Measurements from ENCODE around the gene SSRP1. TPM values are rescaled to one million over a fixed set of nuclear protein-coding genes. Genes with fewer than 3 reads are reported as not detected.

Gene SSRP1
- total RNA-seq, 1 donor from 2014 or later: 64.7 TPM

- ATAC-seq (peak; percentile 95), DNase-seq (peak; percentile 95)
- H3K27me3 ChIP-seq: no peaks in the 10 kb centered on the region
- peaks cover 62% of the 10 kb centered on the region for H3K36me3 ChIP-seq
- no peak for TF ChIP-seq CTCF (IDR thresholded peaks at IDR 0.05)
- peak overlapping the region; percentile 51 for H3K4me3 ChIP-seq
- peaks cover 74% of the 10 kb centered on the region for H3K4me1 ChIP-seq
- H3K27ac ChIP-seq: peak overlapping the region; percentile 78
- intact Hi-C loops (cut with DNase I): no loop called here
- no peaks in the 10 kb centered on the region for H3K9me3 ChIP-seq
These were observed 24.4 kb downstream of the SSRP1 start for GRCh38 chr11:57311109-57311936.

- peaks cover 56% of the 10 kb centered on the region for H3K36me3 ChIP-seq
- intact Hi-C loops (cut with DNase I): no loop called here
- H3K27me3 ChIP-seq: no peaks in the 10 kb centered on the region
- H3K4me3 ChIP-seq: peak overlapping the region; percentile 51
- peak; percentile 1 for ATAC-seq
- no peak for DNase-seq
- peaks cover 74% of the 10 kb centered on the region for H3K4me1 ChIP-seq
- no peaks in the 10 kb centered on the region for H3K9me3 ChIP-seq
- TF ChIP-seq CTCF (IDR thresholded peaks at IDR 0.05): no peak
- peak overlapping the region; percentile 78 for H3K27ac ChIP-seq
These were observed 25.0 kb downstream of the SSRP1 start for GRCh38 chr11:57310630-57311086.

- Histone ChIP-seq H3K9me3 (no peaks in the 10 kb centered on the region), H3K36me3 (peaks cover 53% of the 10 kb centered on the region), H3K4me1 (peaks cover 74% of the 10 kb centered on the region), H3K27ac (peak overlapping the region; percentile 78), H3K4me3 (peak overlapping the region; percentile 51), H3K27me3 (no peaks in the 10 kb centered on the region)
- TF ChIP-seq CTCF (IDR thresholded peaks at IDR 0.05): no peak
- intact Hi-C loops (cut with DNase I): no loop called here
- peak; percentile 60 for DNase-seq
- no peak for ATAC-seq
These were observed 25.6 kb downstream of the SSRP1 start for GRCh38 chr11:57310091-57310490.

GRCh38 chr11:57309106-57310059, 26.3 kb downstream of the SSRP1 start:
- Histone ChIP-seq H3K4me3 (no peak overlapping the region), H3K27ac (peak overlapping the region; percentile 6), H3K4me1 (peaks cover 79% of the 10 kb centered on the region), H3K9me3 (no peaks in the 10 kb centered on the region), H3K36me3 (peaks cover 46% of the 10 kb centered on the region), H3K27me3 (no peaks in the 10 kb centered on the region)
- intact Hi-C loops (cut with DNase I): no loop called here
- TF ChIP-seq CTCF (IDR thresholded peaks at IDR 0.05): no peak
- ATAC-seq (no peak), DNase-seq (peak; percentile 53)

GRCh38 chr11:57308426-57309060, 27.1 kb downstream of the SSRP1 start:
- H3K27me3 ChIP-seq: no peaks in the 10 kb centered on the region
- H3K9me3 ChIP-seq: no peaks in the 10 kb centered on the region
- intact Hi-C loops (cut with DNase I): no loop called here
- peak overlapping the region; percentile 11 for H3K27ac ChIP-seq
- DNase-seq (peak; percentile 48), ATAC-seq (no peak)
- no peak for TF ChIP-seq CTCF (IDR thresholded peaks at IDR 0.05)
- H3K4me1 ChIP-seq: peaks cover 83% of the 10 kb centered on the region
- H3K4me3 ChIP-seq: no peak overlapping the region
- peaks cover 38% of the 10 kb centered on the region for H3K36me3 ChIP-seq
